HG03442 (cell line): ENCODE measurements around the gene METTL27.
A peak's percentile ranks its signal among the peaks of the same experiment; 100 is the strongest.
"Not testable (repeated sequence)": the region's sequence is repeated elsewhere in the genome, so short reads cannot be mapped to it uniquely, and the experiment has no call there.

ENCODE experiments used
- ATAC-seq: cut with Tn5 transposase; IDR thresholded peaks from one replicate; pipeline ENCODE4 v1.9.1; 2021; ENCODE audit warnings: mild to moderate bottlenecking, moderate library complexity; ENCODE audit not compliant: unreplicated experiment

The METTL27 gene

DNA sequence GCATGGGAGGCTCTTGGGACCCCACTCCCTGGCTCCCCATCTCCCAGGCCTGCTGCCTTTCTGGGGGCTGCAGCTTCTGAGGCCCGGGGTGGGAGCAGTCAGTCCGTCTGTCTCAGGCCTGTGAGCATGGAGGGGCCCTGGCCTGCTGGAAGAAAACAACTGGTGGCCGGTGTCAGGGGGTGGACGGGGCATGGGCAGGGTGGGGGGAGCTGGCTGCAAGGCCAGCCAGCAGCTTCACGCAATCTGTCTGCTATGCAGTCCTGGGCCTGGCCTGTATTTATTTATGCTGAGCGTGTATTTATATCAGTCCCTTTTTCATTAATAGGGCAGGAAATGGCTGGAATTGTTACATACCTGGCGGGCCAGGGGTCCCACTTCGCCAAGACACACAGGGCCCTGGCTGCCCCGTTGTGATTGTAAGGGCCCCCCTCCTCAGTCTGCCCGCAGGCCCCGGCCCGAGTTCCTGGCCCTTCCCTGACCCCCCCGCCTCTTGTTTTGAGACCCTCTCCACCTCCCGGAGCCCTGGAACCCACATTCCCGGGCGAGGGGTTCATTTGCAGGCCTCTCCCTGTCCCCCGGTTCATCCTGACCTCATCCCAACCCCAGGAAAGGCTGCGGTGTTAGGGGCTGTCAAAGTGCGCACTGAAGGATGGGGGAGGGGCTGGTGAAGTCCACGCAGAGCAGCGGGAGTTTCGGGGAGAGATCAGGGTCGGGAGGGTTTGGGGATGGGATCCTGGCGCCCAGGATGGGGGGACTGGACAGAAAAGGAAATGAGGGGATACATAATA lies 26.9 kb upstream of the METTL27 start:
- ATAC-seq = no peak

DNA sequence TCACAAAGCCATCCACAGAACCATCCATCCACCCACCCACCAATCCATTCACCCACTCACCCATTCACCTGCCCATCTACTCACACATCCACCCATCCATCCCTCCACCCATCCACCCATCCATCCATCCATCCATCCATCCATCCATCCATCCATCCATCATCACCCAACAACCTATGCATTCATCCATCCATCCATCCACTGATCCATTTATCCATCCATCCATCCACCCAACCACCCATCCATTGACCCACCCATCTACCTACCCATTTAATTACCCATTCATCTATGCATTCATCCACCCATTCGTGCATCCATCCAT lies 24.1 kb upstream of the METTL27 start:
- no peak for ATAC-seq

DNA sequence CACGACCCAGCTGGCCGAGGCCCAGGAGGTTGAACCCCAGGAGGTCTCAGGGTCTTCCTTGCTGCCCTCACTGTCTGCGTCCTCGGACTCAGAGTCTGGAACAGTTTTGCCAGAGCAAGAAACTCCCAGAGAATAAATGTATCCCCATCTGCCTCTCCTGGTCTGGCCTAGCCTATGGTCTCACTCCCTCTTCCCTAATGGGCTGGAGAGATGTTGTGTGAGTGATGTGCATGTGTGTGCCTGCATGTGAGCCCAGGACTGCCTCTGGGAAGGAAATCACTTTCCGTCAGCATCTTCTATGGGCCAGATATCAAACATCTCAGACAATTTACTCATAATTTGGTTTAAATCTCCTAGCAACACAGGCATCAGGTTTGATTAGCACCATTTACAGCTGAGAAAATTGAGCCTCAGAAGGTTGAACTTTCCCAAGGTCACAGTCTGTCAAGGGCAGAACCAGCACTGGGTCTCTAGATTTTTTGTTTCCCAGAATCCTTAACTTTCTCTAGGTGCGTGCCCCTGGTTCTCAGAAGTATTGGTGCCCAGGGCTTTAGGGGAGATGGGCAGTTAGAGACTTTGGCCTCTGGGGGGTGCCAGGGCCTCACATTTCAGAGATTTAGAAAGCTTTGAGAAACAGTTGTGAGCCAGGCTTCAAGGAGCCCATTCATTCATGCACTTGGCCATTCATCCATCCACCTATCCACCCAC lies 23.6 kb upstream of the METTL27 start:
- no peak for ATAC-seq

DNA sequence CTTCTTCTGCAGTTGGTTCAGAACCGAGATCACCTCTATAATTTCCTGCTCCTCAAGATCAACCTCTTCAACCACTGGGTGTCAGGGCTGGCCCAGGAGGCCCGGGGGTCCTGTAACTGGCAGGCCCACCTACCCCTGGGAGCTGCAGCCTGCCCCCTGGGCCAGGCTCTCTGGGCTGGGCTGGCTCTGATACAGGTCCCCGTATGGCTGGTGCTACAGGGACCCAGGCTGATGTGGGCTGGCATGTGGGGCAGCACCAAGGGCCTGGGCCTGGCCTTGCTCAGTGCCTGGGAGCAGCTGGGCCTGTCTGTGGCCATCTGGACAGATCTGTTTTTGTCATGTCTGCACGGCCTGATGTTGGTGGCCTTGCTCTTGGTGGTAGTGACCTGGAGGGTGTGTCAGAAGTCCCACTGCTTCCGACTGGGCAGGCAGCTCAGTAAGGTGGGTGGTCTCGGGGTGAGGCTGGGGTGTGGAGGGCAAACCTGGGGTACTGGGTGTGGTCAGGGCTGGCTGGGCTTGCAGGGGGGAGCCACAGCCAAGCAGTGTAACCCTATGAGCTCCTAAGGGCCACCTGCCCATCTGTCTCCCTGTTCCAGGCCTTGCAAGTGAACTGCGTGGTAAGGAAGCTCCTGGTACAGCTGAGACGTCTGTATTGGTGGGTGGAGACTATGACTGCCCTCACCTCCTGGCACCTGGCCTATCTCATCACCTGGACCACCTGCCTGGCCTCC lies 22.8 kb upstream of the METTL27 start:
- no peak for ATAC-seq

DNA sequence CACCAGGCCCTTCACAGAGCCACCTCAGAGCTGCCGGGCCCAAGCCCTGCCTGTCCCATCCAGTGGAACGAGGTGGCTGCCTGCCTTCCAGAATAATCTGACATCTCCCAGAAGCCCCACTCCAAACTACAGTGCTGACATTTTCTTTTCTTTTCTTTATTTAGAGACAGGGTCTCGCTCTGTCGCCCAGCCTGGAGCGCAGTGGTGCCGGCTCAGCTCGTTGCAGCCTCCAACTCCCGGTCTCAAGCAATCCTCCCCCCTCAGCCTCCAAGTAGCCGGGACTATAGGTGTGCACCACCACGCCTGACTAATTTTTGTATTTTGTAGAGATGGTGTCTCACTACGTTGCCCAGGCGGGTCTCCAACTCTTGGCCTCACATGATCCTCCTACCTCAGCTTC lies 19.0 kb upstream of the METTL27 start:
- no peak for ATAC-seq

DNA sequence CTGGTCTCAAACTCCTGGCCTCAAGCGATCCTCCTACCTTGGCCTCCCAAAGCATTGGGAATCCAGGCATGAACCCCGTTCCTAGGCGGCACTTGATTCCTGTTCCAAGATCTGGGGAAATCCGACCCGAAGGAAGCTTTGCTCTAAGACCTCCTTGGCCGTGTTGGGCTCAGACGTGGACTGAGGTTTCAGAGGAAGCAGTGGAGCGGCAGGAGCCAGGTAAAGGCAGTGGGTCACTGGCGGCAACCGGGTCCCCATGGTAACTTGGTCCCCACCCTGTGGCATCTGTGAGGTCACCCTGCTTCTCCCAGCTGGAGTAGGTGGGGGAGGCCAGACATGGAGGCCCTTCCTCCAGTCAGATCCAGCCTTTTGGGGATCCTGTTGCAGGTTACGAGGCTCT lies 18.5 kb upstream of the METTL27 start, which contains the start of gene TMEM270:
Gene TMEM270, plus strand, starts transcription at position 301 of the 400 bp plus-strand sequence. Its CDS starts 36 bp downstream, at position 337.
- no peak for ATAC-seq

DNA sequence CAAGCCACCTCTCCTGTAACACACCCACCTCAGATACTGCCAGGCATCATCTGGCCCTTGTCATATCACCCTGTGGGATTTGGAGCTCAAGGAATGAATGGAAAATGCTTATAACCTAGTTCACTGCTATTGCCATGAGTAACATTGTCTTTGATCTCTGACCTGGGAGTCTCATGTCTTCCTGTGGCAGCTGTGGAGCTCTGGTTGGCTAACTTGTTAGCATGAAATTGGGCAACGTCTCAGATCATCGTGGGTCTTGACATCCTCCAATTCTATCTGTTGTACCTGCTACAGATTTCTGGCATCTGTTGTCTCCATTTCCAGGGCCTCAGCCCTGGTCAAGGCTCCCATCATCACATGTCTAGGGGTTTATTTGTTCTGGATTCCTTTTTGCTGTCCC lies 16.5 kb upstream of the METTL27 start:
- ATAC-seq = no peak

DNA sequence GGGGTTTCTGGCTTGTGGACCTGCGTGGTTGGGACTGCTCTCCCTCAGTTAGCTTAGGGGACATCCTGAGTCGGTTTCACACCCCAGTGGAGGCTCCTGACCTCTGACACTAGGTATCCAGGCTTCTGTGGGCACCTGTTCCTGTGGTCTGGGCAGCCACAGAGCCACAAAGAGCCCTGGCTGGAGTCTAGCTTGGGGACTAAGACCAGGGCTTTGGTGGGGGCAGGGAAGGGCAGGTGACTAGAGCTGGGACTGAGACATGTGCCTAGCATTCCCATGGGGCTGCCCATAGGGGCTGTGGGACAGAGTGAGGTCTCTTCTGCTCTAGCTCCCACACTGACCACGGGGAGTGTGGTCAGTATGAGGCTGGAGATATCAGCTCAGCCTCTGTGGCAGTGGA lies 14.6 kb upstream of the METTL27 start:
- ATAC-seq = no peak

DNA sequence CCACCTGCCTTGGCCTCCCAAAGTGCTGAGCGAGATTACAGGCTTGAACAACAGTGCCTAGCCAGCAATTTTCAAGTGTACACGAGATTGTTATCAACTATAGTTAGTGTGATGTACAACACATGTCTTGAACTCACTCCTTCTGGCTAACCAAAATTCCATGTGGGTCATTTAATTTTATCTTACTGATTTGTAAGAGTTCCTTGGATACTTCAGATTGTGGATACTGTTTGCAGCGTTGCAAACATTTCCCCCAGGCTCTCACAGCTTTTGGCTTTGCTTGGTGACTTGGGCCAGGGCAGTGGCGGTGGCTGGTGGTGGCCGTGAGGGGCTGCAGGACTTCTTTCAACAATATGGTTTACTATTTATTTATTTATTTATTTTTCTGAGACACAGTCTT lies 10.2 kb upstream of the METTL27 start:
- no peak for ATAC-seq

DNA sequence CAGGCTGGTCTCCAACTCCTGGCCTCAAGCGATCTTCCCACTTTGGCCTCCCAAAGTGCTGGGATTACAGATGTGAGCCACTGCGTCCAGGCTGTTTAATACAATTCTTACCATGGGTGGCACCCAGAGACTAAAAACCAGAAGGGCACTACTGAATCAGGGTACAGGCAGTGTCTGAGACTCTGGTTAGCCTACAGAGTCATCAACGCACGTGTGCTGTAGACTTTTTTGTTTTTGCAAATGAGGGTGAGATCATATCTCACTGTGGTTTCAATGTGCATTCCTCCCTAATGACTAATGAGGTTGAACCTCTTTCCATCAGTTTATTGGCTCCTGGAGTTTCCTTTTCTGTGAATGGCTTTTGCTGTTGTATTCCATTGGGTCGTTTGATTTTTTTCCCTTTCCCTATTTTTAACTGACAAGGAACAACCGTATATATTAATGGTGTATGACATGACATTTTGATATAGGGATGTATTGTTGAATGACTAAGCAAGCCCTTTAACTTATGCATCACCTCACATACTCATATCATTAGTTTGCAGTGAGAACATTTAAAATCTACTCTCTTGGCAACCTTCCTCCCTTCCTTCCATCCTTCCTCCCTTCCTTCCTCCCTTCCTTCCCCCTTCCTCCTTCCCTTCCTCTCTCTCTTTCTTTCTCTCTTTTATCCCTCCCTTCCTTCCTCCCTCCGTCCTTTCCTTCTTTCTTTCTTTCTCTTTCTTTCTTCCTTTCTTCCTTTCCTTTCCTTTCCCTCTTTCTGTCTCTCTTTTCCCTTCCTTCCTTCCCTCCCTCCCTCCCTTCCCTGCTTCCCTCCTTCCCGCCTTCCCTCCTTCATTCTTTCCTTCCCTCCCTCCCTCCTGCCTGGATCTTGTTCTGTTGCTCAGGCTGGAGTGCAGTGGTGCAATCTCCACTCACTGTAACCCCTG lies 9.4 kb upstream of the METTL27 start:
- ATAC-seq = peak; percentile 83

DNA sequence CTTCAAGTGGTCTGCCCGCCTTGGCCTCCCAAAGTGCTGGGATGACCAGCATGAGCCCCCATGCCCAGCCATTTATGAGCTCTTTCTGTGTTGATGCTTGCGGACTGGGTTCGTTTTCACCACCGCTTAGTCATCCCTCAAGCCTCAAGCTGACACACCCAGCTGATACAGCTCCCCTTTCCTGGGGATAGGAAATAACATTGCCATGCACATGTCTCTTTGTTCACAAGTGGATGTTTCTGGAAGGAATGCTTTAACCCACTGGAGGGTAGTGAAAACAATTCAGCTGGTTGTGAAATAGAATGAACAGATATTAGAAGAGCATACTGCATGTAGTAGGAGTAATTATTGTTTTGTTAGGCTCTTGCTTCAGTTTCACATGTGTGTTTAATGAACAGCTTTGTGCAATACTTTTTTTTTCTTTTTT lies 8.5 kb upstream of the METTL27 start:
- no peak for ATAC-seq

DNA sequence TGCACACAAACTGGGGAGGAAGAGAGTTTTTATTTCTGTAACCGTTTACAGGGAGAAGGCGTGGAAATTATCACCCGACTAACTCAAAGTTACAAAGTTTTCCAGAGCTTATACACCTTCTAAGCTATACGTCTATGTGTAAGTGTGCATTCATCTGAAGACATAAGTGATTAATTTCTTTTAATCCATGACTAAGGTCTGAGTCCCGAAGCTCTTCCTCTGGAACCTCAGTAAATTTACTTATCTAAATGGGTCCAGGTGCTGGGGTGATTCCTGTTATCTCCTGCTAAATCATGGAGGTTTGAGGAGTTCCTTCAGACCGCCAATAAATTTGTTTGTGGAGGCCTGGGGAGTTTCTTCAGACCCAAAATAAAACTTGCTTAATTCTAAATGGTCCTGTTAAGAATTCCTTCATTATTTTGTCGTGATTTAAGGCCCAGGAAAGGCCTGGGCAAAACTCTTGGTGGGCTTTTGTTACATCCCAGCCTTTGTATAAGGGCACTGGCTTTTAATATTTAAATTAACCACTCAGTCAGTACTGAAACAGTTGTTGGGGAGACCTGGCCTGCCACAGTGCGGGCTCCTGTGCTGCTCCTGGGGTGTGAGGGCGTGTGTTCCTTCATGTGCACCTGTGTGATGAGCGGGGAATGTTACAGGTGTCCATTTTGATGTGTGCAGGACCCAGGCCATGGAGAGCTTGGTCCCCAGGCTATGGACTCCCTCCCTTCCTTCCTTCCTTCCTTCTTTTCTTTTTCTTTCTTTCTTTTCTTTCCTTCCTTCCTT lies 5.8 kb upstream of the METTL27 start:
- no peak for ATAC-seq

DNA sequence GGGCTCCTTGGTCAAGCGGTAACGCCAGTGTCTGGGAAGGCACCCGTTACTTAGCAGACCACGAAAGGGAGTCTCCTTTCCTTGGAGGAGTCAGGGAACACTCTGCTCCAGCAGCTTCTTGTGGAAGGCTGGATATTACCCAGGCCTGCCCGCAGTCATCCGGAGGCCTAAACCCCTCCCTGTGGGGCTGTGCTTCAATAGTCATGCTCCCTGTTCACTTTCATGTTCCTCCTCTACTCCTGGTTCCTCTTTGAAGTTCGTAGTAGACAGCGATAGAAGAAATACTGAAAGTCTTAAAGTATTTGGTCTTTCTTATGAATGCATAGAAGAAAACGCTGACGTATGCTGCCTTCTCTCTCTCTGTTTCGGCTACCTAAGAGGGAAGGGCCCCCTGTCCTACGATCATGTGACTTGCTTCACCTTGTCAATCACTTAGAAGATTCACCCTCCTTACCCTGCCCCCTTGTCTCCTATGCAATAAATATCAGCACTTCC lies 3.4 kb upstream of the METTL27 start:
- ATAC-seq = not testable (repeated sequence)

DNA sequence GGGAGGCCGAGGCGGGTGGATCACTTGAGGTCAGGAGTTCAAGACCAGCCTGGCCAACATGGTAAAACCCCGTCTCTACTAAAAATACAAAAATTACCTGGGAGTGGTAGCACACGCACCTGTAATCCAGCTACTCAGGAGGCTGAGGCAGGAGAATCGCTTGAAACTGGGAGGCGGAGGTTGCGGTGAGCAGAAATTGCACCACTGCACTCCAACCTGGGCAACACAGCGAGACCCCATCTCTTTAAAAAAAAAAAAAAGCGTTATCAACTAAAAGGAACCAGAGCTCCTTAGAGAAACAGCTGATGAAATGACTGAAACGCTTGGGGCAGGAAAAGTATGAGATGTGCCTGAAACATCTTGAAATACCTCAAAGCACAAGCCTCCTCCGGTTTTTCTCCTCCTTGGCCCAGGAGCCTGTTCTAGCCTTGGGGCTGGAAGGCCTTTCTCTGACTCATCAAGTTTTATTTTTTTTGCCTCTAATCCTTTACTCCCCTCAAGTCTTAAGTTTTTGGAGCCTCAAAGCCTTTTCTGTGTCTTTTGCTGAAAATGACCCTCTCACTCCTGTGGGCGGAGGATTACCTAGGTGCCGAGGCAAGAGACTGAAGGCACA lies 2.6 kb upstream of the METTL27 start:
- no peak for ATAC-seq

DNA sequence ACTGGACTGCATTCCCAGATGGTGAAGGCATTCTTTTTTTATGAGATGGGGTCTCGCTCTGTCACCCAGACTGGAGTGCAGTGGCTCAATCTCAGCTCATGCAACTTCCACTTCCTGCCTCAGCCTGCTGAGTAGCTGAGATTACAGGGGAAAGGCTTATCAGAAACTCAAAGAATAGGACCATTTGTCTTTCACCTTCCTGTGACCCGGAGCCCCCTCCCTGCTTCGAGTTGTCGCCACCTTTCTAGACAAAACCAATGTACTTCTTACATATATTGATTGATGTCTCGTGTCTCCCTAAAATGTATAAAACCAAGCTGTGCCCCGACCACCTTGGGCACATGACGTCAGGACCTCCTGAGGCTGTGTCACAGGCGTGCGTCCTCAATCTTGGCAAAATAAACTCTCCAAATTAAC lies 1.8 kb upstream of the METTL27 start:
- ATAC-seq = no peak

DNA sequence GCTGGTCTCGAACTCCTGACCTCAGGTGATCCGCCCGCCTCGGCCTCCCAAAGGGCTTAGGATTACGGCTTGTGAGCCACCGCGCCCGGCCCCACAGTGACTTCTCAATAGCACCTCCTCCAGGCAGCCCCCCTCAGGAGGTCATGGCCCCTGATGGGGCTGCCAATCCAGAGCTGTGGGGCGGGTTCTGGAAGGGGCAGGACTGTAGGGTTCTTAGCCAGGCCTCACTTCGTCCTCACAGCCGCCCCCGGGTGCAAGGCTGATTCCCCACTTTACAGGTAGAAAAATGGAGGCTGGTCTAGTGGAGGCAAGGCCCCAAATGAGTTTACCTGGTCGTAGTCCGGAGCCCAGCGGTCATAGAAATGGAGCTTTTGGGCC lies 638 bp downstream of the METTL27 start:
- no peak for ATAC-seq

DNA sequence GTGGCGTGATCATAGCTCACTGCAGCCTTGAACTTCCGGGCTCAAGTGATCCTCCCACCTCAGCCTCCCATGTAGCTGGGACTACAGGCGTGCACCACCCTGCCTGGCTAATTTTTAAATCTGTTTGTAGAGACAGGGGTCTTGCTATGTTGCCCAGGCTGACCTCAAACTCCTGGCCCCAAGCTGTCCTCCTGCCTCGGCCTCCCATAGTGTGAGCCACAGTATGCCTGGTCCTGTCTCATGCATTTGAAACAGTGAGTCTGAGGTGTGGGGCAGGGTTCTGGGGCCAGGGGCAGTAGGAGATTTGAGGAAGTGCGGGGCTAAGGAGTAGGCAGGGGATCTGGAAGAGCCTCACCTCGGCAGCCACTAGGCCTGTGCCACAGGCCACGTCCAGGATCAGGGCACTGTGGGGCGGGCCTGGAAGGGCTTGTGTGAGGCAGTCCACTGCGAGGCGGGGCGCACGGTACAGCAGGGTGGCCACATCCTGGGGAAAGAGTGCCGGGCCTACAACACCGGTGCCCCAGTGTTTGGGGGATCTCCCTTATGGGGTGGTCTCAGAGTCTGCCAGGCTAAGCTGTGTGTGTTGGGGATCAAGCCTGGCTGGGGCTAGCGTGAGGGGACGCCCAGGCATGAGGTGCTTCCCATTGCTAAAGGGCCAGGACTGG lies 1.5 kb downstream of the METTL27 start:
- ATAC-seq = no peak

DNA sequence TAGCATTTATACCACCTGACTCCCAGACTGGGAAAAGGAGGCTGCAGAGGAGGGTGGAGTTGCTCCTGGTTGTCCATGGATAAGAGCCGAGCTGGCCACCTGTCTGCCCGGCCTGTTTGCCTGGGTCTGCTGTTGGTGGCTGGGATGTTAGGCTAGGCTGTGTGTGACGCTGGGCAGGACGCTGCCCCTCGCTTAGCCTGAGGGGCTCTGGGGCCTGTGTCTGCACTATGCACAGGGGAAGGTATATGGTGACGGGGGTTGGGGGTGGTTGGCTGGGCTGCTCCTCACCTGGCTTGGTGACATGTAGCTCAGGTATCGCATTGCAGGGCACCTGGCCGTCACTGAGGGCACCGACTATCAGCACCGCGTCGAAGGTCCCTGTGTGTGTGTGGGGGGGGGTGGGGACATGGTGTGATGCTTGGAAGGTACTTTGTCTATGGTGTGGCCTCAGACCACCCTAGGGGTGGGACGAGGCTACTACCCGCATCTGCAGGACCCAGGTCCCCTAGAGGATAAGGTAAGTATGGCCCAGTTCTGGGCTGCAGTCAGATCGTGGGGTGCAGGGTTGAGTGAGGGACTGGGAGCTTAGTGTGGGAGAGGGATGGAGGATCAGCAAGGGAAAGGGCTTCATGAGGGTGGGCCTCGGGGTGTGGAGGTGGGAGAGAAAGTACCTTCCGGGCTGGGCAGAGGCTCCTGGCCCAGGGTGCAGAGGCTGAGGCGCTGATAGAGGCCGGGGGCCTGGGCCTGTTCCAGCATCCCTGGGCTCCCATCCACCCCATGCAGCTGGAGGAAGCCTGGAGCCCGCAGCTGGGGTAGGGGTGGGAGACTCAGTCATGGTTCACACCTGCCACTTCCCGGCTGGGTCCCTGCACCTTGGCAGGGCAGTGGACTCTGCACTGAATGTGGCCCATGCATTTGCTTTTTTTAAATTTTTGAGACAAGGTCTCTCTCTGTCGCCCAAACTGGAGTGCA lies 2.3 kb downstream of the METTL27 start:
- ATAC-seq = no peak
